ENCODE results near the gene OLFM2.

GRCh38 chr19:9838324-9838723 lies 98.0 kb downstream of the OLFM2 start:
- TF ChIP-seq CTCF (IDR thresholded peaks at IDR 0.05; ENCODE audit: low read depth, low read length) (no peak), EZH2phosphoT487 (IDR thresholded peaks at IDR 0.05; ENCODE audit: low read depth) (no peak)
